GM08714 (cell line): ENCODE results near the gene WNT3.
"Not testable (repeated sequence)": the region's sequence is repeated elsewhere in the genome, so short reads cannot be mapped to it uniquely, and the experiment has no call there.

Source experiments
- H3K4me3 ChIP-seq: fragments of 200-500 bp; sonication (Bioruptor generic); 2 replicates; pipeline ENCODE4 v1.5.1; 2014; ENCODE audit warnings: mild to moderate bottlenecking, low read length, inconsistent platforms
- ZNF274 ChIP-seq: IDR thresholded peaks from 2 replicates; pipeline ENCODE4 v1.6.1; 2012; ENCODE audit warnings: mild to moderate bottlenecking, low read depth, low read length

WNT3 gene

DNA sequence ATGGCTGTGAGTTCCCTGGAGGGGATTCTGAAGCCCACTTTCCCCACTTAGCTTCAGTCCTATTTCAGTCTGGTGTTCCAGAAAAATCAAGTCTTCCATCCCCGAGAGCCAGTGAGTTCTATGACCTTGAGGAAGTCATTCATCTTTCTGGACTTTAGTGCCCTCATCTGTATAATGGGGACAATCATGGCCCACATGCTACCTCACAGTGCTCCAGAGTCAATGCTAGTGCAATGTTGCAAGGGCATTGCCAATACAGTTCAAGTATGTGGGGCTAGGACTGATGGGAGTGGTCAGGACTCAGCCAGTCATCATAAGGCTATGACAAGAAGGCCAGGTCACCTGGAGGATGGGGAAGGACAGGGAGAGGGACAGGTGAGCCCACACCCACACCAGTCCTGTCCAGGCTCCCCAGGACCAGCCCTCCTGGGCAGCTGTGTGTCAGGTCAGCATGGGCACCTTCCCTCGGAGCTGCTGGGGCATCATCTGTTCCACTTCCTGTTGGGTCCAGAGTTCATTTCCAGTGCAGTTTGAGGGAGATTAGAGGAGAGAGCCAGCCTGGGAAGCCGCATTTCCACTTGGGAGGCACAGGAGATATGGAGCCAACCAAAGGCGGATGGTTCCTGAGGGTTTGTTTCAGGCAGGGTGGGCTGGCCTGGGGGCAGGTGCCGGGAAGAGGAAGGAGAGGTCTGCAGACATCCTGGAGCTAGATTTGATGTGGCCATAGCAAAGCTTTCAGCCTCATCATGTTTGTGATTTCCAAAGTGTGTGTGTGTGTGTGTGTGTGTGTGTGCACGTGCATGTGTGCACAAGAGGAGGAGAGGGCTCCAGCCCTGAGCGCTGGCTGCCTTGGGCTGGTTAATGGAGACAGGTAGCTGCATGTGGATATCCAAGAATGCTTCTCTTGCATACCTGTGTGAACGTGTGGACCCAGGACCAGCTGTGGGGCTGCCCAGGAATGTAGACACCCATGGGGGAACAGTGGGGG, 29.0 kb upstream of the WNT3 start:
- H3K4me3 ChIP-seq = no peak overlapping the region
- TF ChIP-seq ZNF274 = no peak

DNA sequence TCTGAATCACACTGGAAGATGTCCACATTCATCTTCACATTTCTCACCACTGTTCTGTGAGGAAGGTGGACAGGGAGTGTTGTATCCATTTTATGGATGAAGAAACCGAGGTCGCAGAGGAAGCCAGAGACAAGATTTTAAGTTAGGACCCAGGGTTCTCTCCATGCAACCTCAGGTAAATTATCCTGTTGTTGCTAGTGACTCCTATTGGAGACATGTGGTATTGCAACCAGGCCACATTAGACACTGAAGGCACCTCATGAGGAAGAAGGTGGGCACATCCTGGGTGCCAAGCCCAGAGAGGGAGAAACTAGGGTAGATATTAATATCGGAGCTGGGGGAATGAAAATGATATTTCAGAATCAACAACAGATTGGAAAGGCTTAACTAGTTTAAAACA, 24.3 kb upstream of the WNT3 start:
- H3K4me3 ChIP-seq = no peak overlapping the region
- no peak for TF ChIP-seq ZNF274

- no peak overlapping the region for H3K4me3 ChIP-seq
- no peak for TF ChIP-seq ZNF274
These were observed 23.3 kb upstream of the WNT3 start for GRCh38 chr17:46841561-46842379.

DNA sequence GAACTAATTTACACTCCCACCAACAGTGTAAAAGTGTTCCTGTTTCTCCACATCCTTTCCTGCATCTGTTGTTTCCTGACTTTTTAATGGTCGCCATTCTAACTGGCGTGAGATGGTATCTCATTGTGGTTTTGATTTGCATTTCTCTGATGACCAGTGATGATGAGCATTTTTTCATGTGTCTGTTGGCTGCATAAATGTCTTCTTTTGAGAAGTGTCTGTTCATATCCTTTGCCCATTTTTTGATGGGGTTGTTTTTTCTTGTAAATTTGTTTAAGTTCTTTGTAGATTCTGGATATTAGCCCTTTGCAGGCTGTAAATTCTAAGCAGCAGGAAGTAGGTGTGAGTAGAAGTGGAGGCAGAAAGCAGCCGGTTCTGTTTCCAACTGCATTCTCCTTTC, 22.1 kb upstream of the WNT3 start:
- H3K4me3 ChIP-seq = not testable (repeated sequence)

DNA sequence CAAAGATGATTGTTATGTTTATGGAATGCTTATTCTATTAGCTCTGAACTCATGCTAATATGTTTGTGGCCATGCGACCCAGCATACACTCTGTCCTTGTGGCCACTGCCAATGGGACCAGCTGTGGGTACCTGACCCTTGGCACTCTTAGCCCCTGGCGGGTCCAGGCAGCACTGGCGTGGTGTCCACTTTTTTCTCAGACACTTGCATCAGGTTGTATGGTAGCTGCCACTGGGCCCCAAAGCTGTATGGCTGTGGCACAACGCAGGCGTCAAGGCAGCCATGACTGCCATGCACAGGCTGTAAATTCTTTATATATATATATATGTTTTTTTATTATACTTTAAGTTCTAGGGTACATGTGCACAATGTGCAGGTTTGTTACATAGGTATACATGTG, 20.7 kb upstream of the WNT3 start:
- TF ChIP-seq ZNF274 = no peak
- H3K4me3 ChIP-seq = no peak overlapping the region

GRCh38 chr17:46837521-46837920, 19.0 kb upstream of the WNT3 start:
- H3K4me3 ChIP-seq = no peak overlapping the region
- TF ChIP-seq ZNF274 = no peak

DNA sequence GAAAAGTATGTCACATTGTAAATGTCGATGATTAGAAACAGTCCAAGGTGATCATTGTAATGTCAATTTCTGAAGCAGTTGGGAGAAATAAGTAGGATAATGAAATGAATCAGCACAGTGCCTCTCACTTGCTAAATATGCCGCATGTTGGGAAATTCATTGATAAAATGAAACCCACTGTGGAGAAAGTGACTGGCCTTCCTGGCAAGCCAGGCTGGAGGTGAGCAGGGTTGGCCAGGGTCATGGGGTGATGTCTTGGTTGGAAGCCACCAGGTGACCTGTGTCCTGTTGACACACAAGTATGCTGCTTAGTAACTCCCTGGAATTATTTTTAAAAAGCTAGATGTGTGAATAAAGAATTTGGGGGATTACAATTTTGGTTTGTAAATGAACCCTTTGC, 18.0 kb upstream of the WNT3 start:
- no peak for TF ChIP-seq ZNF274
- no peak overlapping the region for H3K4me3 ChIP-seq

DNA sequence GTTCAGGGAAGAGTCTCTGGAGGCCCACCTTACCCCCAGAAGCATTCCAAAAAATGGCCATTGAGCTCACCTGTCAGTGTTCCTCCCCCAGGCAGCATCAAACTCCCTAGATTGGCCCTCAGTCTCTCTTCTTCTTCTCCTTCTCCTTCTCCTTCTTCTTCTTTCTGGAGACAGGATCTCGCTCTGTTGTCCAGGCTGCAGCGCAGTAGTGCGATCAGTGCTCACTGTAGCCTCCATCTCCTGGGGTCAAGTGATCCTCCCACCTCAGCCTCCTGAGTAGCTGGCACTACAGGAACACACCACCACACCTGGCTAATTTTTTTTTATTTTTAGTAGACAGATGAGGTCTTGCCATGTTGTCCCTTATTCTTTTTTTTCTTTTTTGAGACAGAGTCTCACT, 16.4 kb upstream of the WNT3 start:
- no peak overlapping the region for H3K4me3 ChIP-seq
- no peak for TF ChIP-seq ZNF274

DNA sequence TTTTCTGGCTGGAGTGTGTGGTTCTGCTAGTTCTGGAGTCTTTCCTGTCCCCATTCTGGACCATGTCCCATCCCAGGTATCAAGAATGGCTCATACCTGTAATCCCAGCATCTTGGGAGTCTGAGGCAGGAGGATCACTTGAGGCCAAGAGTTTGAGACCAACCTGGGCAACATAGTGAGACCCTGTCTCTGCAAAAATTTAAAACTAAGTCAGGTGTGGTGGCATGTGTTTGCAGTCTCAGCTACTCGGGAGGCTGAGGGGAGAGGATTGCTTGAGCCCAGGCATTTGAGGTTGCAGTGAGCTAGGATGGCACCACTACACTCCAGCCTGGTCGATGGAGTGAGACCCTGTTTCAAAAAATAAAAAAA, 15.3 kb upstream of the WNT3 start:
- H3K4me3 ChIP-seq = no peak overlapping the region
- no peak for TF ChIP-seq ZNF274

- H3K4me3 ChIP-seq = no peak overlapping the region
- no peak for TF ChIP-seq ZNF274
These were observed 14.7 kb upstream of the WNT3 start for GRCh38 chr17:46832945-46833839.

- TF ChIP-seq ZNF274 = no peak
- H3K4me3 ChIP-seq = no peak overlapping the region
These were observed 13.9 kb upstream of the WNT3 start for GRCh38 chr17:46832331-46832821.

DNA sequence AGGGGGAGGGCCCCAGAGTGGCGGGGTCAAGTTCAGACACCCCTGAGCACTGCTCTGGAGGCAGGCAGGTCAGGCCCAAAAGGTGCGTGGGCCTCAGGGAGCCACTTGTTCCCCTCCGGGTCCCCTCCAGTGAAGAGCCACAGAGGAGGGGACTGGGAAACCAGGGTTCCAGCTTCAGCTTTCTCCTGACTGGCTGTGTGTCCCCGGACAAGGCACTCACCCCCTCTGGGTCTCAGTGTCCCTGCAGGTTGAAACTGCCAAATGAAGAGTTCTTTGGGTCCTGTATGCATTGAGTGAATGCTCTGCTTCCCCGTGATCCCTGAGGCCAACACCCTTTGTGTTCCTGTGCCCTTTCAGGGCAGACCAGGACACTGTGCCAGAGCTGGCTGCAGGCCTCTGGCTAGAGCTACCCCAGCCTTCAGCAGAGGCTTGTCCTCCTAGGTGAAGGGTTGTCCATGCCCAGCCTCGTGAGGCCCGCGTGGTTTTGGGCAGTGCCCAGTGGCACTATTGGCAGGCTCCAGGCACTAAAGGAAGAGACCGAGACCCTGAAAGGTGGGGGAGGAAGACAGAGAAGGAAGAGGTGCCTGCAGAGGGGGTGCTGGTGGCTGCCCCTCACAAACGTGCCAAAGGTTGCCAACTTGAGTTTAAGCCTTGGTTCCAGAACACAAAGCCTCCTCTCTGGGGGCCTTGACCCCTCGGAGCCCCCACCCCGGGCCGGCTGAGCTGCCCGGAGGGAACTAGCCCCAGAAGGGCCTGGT, 13.3 kb upstream of the WNT3 start:
- no peak overlapping the region for H3K4me3 ChIP-seq
- no peak for TF ChIP-seq ZNF274

DNA sequence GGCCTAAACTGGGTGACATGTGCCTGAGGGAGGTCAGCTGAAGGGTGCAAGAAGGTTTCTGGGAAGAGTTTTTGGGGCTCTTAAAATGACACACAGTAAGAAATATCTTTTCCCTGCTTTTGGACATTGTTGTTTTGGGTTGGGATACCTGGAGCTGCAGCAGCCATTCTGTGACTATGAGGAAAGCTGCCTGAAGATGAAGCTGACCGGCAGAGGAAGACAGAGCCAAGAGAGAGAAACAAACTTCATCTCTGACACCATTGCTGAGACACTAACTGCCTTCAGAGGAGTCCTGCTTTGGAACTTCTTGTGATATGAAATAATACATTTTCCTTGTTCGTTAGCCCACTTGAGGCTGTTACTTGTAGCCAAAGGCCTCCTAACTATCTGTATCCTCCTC, 8.8 kb upstream of the WNT3 start:
- no peak overlapping the region for H3K4me3 ChIP-seq
- TF ChIP-seq ZNF274 = no peak

DNA sequence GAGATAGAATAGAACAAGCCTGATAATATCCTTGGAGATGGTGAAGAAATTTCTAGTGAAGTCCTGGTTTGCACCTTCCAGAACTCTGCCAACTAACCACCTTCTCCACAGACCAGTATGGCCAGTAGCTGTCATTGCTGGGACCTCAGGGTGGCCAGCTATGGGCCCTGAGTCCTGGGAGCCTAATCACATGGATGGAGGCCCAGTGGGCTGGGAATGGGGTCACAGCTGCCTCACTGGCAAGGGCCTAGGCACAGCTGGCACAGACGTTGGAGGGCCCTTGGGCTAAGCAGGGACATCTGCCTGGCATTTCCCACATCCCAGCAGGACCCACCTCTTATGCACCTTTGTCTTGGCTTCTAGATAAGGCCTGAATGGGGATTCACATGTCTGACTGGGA, 7.6 kb upstream of the WNT3 start:
- H3K4me3 ChIP-seq = no peak overlapping the region
- no peak for TF ChIP-seq ZNF274
